Pancreas (tissue), 10 donors: ENCODE data around the gene CAMK2N2. TPM values are rescaled to one million over a fixed set of nuclear protein-coding genes. Genes with fewer than 3 reads are reported as not detected.

ENCODE experiments used
- ATAC-seq, 4 donors: fragments of 200-7000 bp; cut with Tn5 transposase; one replicate each; pipeline versions ENCODE4 v1.8.0 to v1.9.1; 2020; ENCODE audit warnings: mild to moderate bottlenecking in 4 of 4, moderate library complexity in 4 of 4
- DNase-seq, 6 donors: peaks; one replicate each; pipeline ENCODE4 v3.0.0-alpha.2; 2020
- FAIRE-seq: peaks from 2 replicates; lab custom pipeline; 2012; peaks lifted over from hg19 to GRCh38; lab: Jason Lieb, UNC
- H3K27ac ChIP-seq, 4 donors: fragments of 200-600 bp; sonication (generic); 1 replicate in 3 of 4; 2 replicates in 1 of 4; pipeline versions ENCODE4 v1.5.0 to v1.8.0; 2020
- H3K27me3 ChIP-seq, 4 donors: fragments of 200-600 bp; one replicate each; pipeline ENCODE4 v1.8.0; 2021
- H3K36me3 ChIP-seq, 3 donors: fragments of 200-600 bp; sonication (generic) in 1 of 3; one replicate each; pipeline versions ENCODE4 v1.5.0 to v1.8.0; 2020 to 2021
- H3K4me1 ChIP-seq, 3 donors: fragments of 200-600 bp; one replicate each; pipeline ENCODE4 v1.8.0; 2021
- H3K4me3 ChIP-seq, 4 donors: fragments of 200-600 bp; sonication (generic) in 2 of 4; one replicate each; pipeline versions ENCODE4 v1.5.0 to v1.8.0; 2020 to 2021
- H3K9me3 ChIP-seq, 4 donors: fragments of 200-600 bp; one replicate each; pipeline ENCODE4 v1.8.0; 2021
- CTCF ChIP-seq, 4 donors: fragments of 200-600 bp; sonication (generic) in 3 of 4; IDR thresholded peaks; one replicate each; pipeline versions ENCODE4 v1.5.0 to v1.8.0; 2021; ENCODE audit warnings: antibody characterized with exemption in 4 of 4
- WGBS, 2 donors: extraction: QIAGEN DNeasy Blood & Tissue Kit; methylation state at CpG; one replicate each; pipeline ENCODE4 v1.1.7; 2013; 5-methylcytosine and 5-hydroxymethylcytosine counted together
- intact Hi-C, 3 donors: fragments of 100-400 bp; cut with DNase I; formaldehyde crosslinking; loops; one replicate each; pipeline versions ENCODE4 v1.11.1 to v1.14.2; 2022
- microRNA-seq, 2 donors: library from miRNA; unstranded; fragments of <30 nt; microRNA quantifications; one replicate each; pipeline versions ENCODE4 to v1.1.0, GENCODE V29; 2019 to 2020
- polyA plus RNA-seq, 2 donors: library from polyadenylated mRNA; stranded (reverse); fragments of 200-250 nt; gene quantifications; one replicate each; pipeline ENCODE4 v1.2.3, GENCODE V29; 2013
- total RNA-seq, 6 donors: library from RNA; stranded (reverse); fragmentation: NEBNext Ultra II Directional in 4 of 6; extraction: Animal tissue kit (Norgen Biotek cat#: 25700) in 4 of 6; gene quantifications; one replicate each; pipeline versions ENCODE4 v1.2.1 to v1.2.4, GENCODE V29; 2021 to 2023
- donor health status: healthy with polysubstance abuse.
- donor health status: DM: no; HTN: no; CAD: no; lungs with moderate emphysema.
- donor health status: DM: no; HTN: no; CAD: no.
- donor health status: control.
- donor health status: control.
- donor health status: Bipolar disorder and iron deficiency.
- donor health status: DM: yes; HTN: yes; CAD: no.
- donor health status: DM: no; HTN: no; CAD: no.
- donor health status: DM: no; HTN: no; CAD: no.
- donor health status: DM: yes; HTN: yes; CAD: no.

CAMK2N2 gene
- total and polyA plus RNA-seq, 8 donors = 7.5 to 33.7 (median 15.7) TPM

GRCh38 chr3:184211718-184212117 is 49.6 kb downstream of the CAMK2N2 start:
- Histone ChIP-seq H3K4me1 (no peaks in the 10 kb centered on the region), H3K9me3 (no peaks in the 10 kb centered on the region), H3K36me3 (no peaks in the 10 kb centered on the region), H3K27me3 (no peaks in the 10 kb centered on the region), H3K4me3 (no peak overlapping the region), H3K27ac (no peak overlapping the region)
- ATAC-seq (no peak), DNase-seq (no peak), FAIRE-seq (no peak)
- TF ChIP-seq CTCF (IDR thresholded peaks at IDR 0.05) = no peak
- intact Hi-C loops = no loop called here
- WGBS, 2 donors = 72 to 80% methylated on average over 5 of the region's 5 CpGs

DNA sequence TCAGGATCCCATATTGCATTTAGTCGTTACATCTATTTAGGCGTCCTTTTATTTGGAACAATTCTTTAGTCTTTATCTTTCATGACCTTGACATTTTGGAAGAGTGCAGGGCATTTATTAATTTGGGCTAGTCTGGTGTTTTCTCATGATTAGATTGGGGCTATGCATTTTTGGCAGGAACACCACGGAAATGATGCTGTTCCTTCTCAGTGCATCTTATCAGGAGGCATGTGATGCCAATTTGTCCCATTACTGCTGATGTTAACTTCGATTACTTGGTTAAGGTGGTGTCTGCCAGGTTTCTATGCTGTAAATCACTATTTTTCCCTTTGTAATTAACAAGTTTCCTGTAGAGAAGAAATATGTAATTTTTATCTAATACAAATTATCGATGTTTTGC is 50.1 kb downstream of the CAMK2N2 start:
- Histone ChIP-seq H3K4me1 (no peaks in the 10 kb centered on the region), H3K9me3 (no peaks in the 10 kb centered on the region), H3K27ac (no peak overlapping the region), H3K4me3 (no peak overlapping the region), H3K27me3 (no peaks in the 10 kb centered on the region), H3K36me3 (no peaks in the 10 kb centered on the region)
- DNase-seq = no peak
- intact Hi-C loops = no loop called here
- WGBS, 2 donors = 32 to 37% methylated on average over 5 of the region's 5 CpGs
- FAIRE-seq = no peak
- no peak for TF ChIP-seq CTCF (IDR thresholded peaks at IDR 0.05)
- ATAC-seq = no peak

Small RNAs within 50 kb of the gene (microRNA-seq; reads per million reads assigned to microRNA genes)
- gene MIR1224 = 38.6 to 49.5 reads per million in 2 donors

Other genes starting within 250 kb of the CAMK2N2 start
- 10 to 100 TPM in 1 of 6 donors, 1 to 10 TPM in 5; 2.8 to 25.2 (median 7.1) TPM for gene ABCC5, start 243.7 kb downstream of the CAMK2N2 start, total RNA-seq
- gene ABCC5, start 243.7 kb downstream of the CAMK2N2 start, polyA plus RNA-seq = 10 to 100 TPM; 12.9 to 25.9 TPM
- not detected for gene HTR3D, start 229.8 kb downstream of the CAMK2N2 start, total RNA-seq
- not detected for gene HTR3D, start 229.8 kb downstream of the CAMK2N2 start, polyA plus RNA-seq
- not detected for gene HTR3C, start 208.5 kb downstream of the CAMK2N2 start, total RNA-seq
- under 1 TPM in 1 of 2 donors, not detected in 1; 0.09 TPM for gene HTR3C, start 208.5 kb downstream of the CAMK2N2 start, polyA plus RNA-seq
- under 1 TPM in 1 of 6 donors, not detected in 5; 0.41 TPM for gene HTR3E, start 164.5 kb downstream of the CAMK2N2 start, total RNA-seq
- gene HTR3E, start 164.5 kb downstream of the CAMK2N2 start, polyA plus RNA-seq = not detected
- gene EIF2B5, start 126.2 kb downstream of the CAMK2N2 start, total RNA-seq = 10 to 100 TPM; 12.4 to 23.6 (median 17.1) TPM
- 10 to 100 TPM; 32.1 to 53.3 TPM for gene EIF2B5, start 126.2 kb downstream of the CAMK2N2 start, polyA plus RNA-seq
- gene DVL3, start 106.2 kb downstream of the CAMK2N2 start, total RNA-seq = 10 to 100 TPM; 31.0 to 44.9 (median 35.1) TPM
- gene DVL3, start 106.2 kb downstream of the CAMK2N2 start, polyA plus RNA-seq = 10 to 100 TPM; 47.5 to 53.8 TPM
- 100 to 1,000 TPM in 1 of 6 donors, 10 to 100 TPM in 5; 67.8 to 136 (median 81.8) TPM for gene AP2M1, start 86.7 kb downstream of the CAMK2N2 start, total RNA-seq
- gene AP2M1, start 86.7 kb downstream of the CAMK2N2 start, polyA plus RNA-seq = 100 to 1,000 TPM in 1 of 2 donors, 10 to 100 TPM in 1; 69.3 to 113 TPM
- 10 to 100 TPM; 31.7 to 49.4 (median 37.7) TPM for gene ABCF3, start 75.4 kb downstream of the CAMK2N2 start, total RNA-seq
- gene ABCF3, start 75.4 kb downstream of the CAMK2N2 start, polyA plus RNA-seq = 10 to 100 TPM; 79.7 to 92.1 TPM
- gene VWA5B2, start 32.0 kb downstream of the CAMK2N2 start, total RNA-seq = 1 to 10 TPM; 1.2 to 7.9 (median 4.5) TPM
- gene VWA5B2, start 32.0 kb downstream of the CAMK2N2 start, polyA plus RNA-seq = 100 to 1,000 TPM in 1 of 2 donors, 10 to 100 TPM in 1; 30.3 to 105 TPM
- 10 to 100 TPM; 14.1 to 25.7 (median 21.7) TPM for gene ALG3, start 12.6 kb downstream of the CAMK2N2 start, total RNA-seq
- 10 to 100 TPM; 26.2 to 26.5 TPM for gene ALG3, start 12.6 kb downstream of the CAMK2N2 start, polyA plus RNA-seq
- gene EEF1AKMT4, start 11.9 kb downstream of the CAMK2N2 start, total RNA-seq = 1 to 10 TPM; 1.9 to 5.3 (median 3.1) TPM
- 1 to 10 TPM; 1.8 to 3.1 TPM for gene EEF1AKMT4, start 11.9 kb downstream of the CAMK2N2 start, polyA plus RNA-seq
- gene ECE2, start 14.5 kb upstream of the CAMK2N2 start, total RNA-seq = 10 to 100 TPM in 1 of 6 donors, 1 to 10 TPM in 5; 6.3 to 12.1 (median 8.8) TPM
- 10 to 100 TPM in 1 of 2 donors, 1 to 10 TPM in 1; 7.7 to 25.4 TPM for gene ECE2, start 14.5 kb upstream of the CAMK2N2 start, polyA plus RNA-seq
- 10 to 100 TPM; 38.4 to 89.6 (median 54.1) TPM for gene PSMD2, start 37.7 kb upstream of the CAMK2N2 start, total RNA-seq
- 10 to 100 TPM; 39.1 to 78.7 TPM for gene PSMD2, start 37.7 kb upstream of the CAMK2N2 start, polyA plus RNA-seq
- gene EIF4G1, start 53.1 kb upstream of the CAMK2N2 start, total RNA-seq = 100 to 1,000 TPM; 118 to 207 (median 178) TPM
- gene EIF4G1, start 53.1 kb upstream of the CAMK2N2 start, polyA plus RNA-seq = 100 to 1,000 TPM; 159 to 163 TPM
- gene FAM131A, start 76.0 kb upstream of the CAMK2N2 start, total RNA-seq = 1 to 10 TPM; 4.0 to 7.9 (median 6.4) TPM
- gene FAM131A, start 76.0 kb upstream of the CAMK2N2 start, polyA plus RNA-seq = 10 to 100 TPM; 12.7 to 22.5 TPM
- 1 to 10 TPM; 4.9 to 9.2 (median 6.2) TPM for gene CLCN2, start 100.1 kb upstream of the CAMK2N2 start, total RNA-seq
- gene CLCN2, start 100.1 kb upstream of the CAMK2N2 start, polyA plus RNA-seq = 10 to 100 TPM; 22.2 to 25.5 TPM
- gene POLR2H, start 100.2 kb upstream of the CAMK2N2 start, total RNA-seq = 10 to 100 TPM; 19.7 to 38.2 (median 25.7) TPM
- gene POLR2H, start 100.2 kb upstream of the CAMK2N2 start, polyA plus RNA-seq = 100 to 1,000 TPM in 1 of 2 donors, 10 to 100 TPM in 1; 98.0 to 116 TPM
- under 1 TPM in 5 of 6 donors, not detected in 1; 0.28 to 0.72 (median 0.54) TPM for gene THPO, start 116.7 kb upstream of the CAMK2N2 start, total RNA-seq
- gene THPO, start 116.7 kb upstream of the CAMK2N2 start, polyA plus RNA-seq = 1 to 10 TPM in 1 of 2 donors, under 1 TPM in 1; 0.40 to 1.3 TPM
- gene CHRD, start 118.5 kb upstream of the CAMK2N2 start, total RNA-seq = 10 to 100 TPM; 11.0 to 31.4 (median 17.3) TPM
- gene CHRD, start 118.5 kb upstream of the CAMK2N2 start, polyA plus RNA-seq = 10 to 100 TPM; 23.3 to 96.7 TPM